Right lobe of liver (tissue), 4 donors: ENCODE results near the gene PYGL.

Source experiments
- POLR2A ChIP-seq: fragments of 450-650 bp; IDR thresholded peaks from one replicate; pipeline ENCODE4 v1.6.1; 2017; ENCODE audit warnings: antibody characterized with exemption, mild to moderate bottlenecking
- TF ChIP-seq, protein P1 (sequence below), 4 donors: fragments of 200-600 bp in 3 of 4; fragments of 450-650 bp in 1 of 4; IDR thresholded peaks; one replicate each; pipeline versions ENCODE4 v1.5.1 to v1.8.0; 2016 to 2022; ENCODE audit warnings: antibody characterized with exemption in 4 of 4, mild to moderate bottlenecking in 2 of 4
- donor health status: DM: no; HTN: no; CAD: no.
- donor health status: DM: no; HTN: no; CAD: no.
- donor health status: DM: no; HTN: yes; CAD: no.

DNA sequence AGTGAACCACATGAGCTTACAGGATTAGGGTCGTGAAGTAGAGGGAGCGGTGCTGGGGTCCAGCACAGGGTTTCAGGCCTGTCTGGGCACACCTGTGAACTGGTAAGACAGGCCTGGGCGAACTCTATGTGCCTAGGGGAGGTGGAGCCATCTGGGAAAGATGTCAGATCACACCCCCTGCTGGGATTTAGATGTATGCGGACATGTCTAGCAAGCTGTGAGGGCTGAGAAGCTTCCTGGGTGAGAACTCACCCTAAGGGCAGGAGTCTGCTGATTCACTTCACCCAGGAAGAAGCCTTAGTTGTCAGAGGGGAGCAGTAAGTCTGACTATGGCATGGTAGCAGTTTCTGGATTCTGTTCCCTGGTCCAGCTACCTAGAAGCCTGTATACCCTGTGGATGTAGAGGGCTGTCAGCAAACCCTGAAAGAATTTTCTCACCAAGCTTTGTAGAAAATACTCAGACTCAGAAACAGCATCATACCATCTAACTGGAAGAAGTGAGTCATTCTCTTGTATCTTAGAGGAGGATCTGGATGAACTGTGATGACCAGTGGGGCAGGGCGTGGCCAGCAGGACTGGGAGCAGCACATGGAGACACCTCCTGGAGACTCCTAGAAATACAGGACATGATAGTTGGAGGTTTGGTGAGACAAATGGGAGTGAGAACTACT, 11.2 kb upstream of the PYGL start:
- TF ChIP-seq, protein P1, sequence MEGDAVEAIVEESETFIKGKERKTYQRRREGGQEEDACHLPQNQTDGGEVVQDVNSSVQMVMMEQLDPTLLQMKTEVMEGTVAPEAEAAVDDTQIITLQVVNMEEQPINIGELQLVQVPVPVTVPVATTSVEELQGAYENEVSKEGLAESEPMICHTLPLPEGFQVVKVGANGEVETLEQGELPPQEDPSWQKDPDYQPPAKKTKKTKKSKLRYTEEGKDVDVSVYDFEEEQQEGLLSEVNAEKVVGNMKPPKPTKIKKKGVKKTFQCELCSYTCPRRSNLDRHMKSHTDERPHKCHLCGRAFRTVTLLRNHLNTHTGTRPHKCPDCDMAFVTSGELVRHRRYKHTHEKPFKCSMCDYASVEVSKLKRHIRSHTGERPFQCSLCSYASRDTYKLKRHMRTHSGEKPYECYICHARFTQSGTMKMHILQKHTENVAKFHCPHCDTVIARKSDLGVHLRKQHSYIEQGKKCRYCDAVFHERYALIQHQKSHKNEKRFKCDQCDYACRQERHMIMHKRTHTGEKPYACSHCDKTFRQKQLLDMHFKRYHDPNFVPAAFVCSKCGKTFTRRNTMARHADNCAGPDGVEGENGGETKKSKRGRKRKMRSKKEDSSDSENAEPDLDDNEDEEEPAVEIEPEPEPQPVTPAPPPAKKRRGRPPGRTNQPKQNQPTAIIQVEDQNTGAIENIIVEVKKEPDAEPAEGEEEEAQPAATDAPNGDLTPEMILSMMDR (IDR thresholded peaks at IDR 0.05), result peak; percentile 27 to 51 (median 47)
- no peak for TF ChIP-seq POLR2A
